Stomach (tissue), 4 donors: ENCODE data around the gene ASPHD1.

Experiments used
- EP300 ChIP-seq: sonication (generic); formaldehyde crosslinking; IDR thresholded peaks from one replicate; pipeline ENCODE4 v1.6.1; 2017; ENCODE audit warnings: antibody characterized with exemption
- POLR2A ChIP-seq, 4 donors: fragments of 450-650 bp; IDR thresholded peaks; one replicate each; pipeline ENCODE4 v1.6.1; 2016; ENCODE audit warnings: antibody characterized with exemption in 4 of 4, control low read depth in 2 of 4, mild to moderate bottlenecking in 1 of 4, moderate library complexity in 1 of 4
- POLR2AphosphoS5 ChIP-seq, 3 donors: sonication (generic); formaldehyde crosslinking; IDR thresholded peaks; one replicate each; pipeline ENCODE4 v1.6.1; 2016; ENCODE audit warnings: antibody characterized with exemption in 3 of 3
- TF ChIP-seq, protein P1 (sequence below), 7 experiments: fragments of 450-650 bp in 4 of 7; fragments of 200-600 bp in 3 of 7; sonication (generic) in 3 of 7; IDR thresholded peaks; one replicate each; pipeline ENCODE4 v1.5.1; 2016 to 2019; ENCODE audit warnings: antibody characterized with exemption in 7 of 7, control low read depth in 2 of 7, mild to moderate bottlenecking in 1 of 7

GRCh38 chr16:29921034-29921385, 20.7 kb downstream of the ASPHD1 start:
- TF ChIP-seq POLR2A (IDR thresholded peaks at IDR 0.05) (no peak), POLR2AphosphoS5 (IDR thresholded peaks at IDR 0.05) (no peak), EP300 (no peak)
- TF ChIP-seq, protein P1, sequence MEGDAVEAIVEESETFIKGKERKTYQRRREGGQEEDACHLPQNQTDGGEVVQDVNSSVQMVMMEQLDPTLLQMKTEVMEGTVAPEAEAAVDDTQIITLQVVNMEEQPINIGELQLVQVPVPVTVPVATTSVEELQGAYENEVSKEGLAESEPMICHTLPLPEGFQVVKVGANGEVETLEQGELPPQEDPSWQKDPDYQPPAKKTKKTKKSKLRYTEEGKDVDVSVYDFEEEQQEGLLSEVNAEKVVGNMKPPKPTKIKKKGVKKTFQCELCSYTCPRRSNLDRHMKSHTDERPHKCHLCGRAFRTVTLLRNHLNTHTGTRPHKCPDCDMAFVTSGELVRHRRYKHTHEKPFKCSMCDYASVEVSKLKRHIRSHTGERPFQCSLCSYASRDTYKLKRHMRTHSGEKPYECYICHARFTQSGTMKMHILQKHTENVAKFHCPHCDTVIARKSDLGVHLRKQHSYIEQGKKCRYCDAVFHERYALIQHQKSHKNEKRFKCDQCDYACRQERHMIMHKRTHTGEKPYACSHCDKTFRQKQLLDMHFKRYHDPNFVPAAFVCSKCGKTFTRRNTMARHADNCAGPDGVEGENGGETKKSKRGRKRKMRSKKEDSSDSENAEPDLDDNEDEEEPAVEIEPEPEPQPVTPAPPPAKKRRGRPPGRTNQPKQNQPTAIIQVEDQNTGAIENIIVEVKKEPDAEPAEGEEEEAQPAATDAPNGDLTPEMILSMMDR (IDR thresholded peaks at IDR 0.05) = no peak
